Loucy (cell line): ENCODE measurements around the gene WASHC3.

ENCODE experiments used
- EZH2phosphoT487 ChIP-seq: fragments of 200-600 bp; IDR thresholded peaks from 2 replicates; pipeline ENCODE4 v1.6.1; 2018; ENCODE audit warnings: antibody characterized with exemption, mild to moderate bottlenecking, moderate library complexity, borderline replicate concordance
- TF ChIP-seq, protein P1 (sequence below): fragments of 200-600 bp; sonication (generic); conservative IDR thresholded peaks from 2 replicates; pipeline ENCODE4 v1.5.1; 2014; ENCODE audit warnings: mild to moderate bottlenecking, antibody characterized with exemption, low read length

DNA sequence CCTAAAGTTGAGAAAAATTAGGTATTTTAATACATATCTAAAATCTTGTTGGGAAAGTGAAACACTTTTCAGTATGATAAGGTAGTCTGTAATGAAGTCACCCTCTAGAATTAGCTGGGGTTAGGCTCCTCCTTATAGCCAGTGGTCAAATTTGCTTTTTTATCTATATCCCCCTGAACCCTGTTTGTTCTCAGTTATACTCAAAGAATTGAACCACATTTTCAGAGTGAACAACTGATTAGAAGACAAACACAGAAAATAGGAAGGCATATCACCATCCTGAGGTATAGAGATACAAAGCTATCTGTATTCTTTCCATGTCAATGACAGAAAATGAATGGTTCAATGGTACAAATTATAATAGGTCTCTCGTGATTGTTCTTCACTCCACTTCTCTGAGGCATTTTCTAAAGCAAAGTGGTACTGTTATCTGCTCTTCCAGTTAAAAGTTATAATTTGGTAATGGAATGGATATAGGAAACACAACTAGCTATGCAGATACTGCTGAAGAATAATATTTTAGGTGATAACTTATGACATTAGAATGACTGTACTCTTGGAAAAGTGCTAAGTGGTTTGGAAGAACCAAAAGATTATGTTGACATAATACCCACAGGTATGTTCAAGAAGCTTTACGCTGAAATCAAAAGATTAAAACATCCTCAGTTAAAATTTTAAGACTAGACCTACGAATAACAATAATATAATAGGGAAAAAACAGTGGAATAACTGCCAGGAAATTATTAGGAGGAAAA, 27.6 kb downstream of the WASHC3 start:
- TF ChIP-seq, protein P1, sequence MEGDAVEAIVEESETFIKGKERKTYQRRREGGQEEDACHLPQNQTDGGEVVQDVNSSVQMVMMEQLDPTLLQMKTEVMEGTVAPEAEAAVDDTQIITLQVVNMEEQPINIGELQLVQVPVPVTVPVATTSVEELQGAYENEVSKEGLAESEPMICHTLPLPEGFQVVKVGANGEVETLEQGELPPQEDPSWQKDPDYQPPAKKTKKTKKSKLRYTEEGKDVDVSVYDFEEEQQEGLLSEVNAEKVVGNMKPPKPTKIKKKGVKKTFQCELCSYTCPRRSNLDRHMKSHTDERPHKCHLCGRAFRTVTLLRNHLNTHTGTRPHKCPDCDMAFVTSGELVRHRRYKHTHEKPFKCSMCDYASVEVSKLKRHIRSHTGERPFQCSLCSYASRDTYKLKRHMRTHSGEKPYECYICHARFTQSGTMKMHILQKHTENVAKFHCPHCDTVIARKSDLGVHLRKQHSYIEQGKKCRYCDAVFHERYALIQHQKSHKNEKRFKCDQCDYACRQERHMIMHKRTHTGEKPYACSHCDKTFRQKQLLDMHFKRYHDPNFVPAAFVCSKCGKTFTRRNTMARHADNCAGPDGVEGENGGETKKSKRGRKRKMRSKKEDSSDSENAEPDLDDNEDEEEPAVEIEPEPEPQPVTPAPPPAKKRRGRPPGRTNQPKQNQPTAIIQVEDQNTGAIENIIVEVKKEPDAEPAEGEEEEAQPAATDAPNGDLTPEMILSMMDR = no peak
- no peak for TF ChIP-seq EZH2phosphoT487
